Astrocyte (in vitro differentiated cells and primary cell): ENCODE measurements around the gene OSER1. TPM values are rescaled to one million over a fixed set of nuclear protein-coding genes. Genes with fewer than 3 reads are reported as not detected.
A peak's percentile ranks its signal among the peaks of the same experiment; 100 is the strongest.

Experiments
- DNase-seq: peaks from one replicate; pipeline ENCODE4 v3.0.0-alpha.2; 2010; ENCODE audit warnings: low read depth
- FAIRE-seq: peaks from 2 replicates; lab custom pipeline; 2011; peaks lifted over from hg19 to GRCh38; lab: Jason Lieb, UNC
- H2AFZ ChIP-seq: 2 replicates; pipeline ENCODE4 v1.6.0; 2012; ENCODE audit warnings: low read depth, low read length, inconsistent platforms
- H3K27ac ChIP-seq: 2 replicates; pipeline ENCODE4 v1.5.1; 2011; ENCODE audit warnings: low read depth, low read length, inconsistent platforms
- H3K27me3 ChIP-seq: 2 replicates; pipeline ENCODE4 v1.6.0; 2011; ENCODE audit warnings: low read length, inconsistent platforms; ENCODE audit not compliant: insufficient read depth
- H3K36me3 ChIP-seq: 2 replicates; pipeline ENCODE4 v1.5.1; 2011; ENCODE audit warnings: low read length, inconsistent platforms; ENCODE audit not compliant: insufficient read depth
- H3K4me1 ChIP-seq: 2 replicates; pipeline ENCODE4 v1.5.1; 2011; ENCODE audit warnings: low read length, inconsistent platforms; ENCODE audit not compliant: insufficient read depth
- H3K4me2 ChIP-seq: 2 replicates; pipeline ENCODE4 v1.6.0; 2012; ENCODE audit warnings: low read length, inconsistent platforms
- H3K4me3 ChIP-seq: 2 replicates; pipeline ENCODE4 v1.5.1; 2011; ENCODE audit warnings: low read depth, mild to moderate bottlenecking, low read length, inconsistent platforms; ENCODE audit not compliant: insufficient read depth
- H3K79me2 ChIP-seq: 2 replicates; pipeline ENCODE4 v1.6.0; 2012; ENCODE audit warnings: mild to moderate bottlenecking, low read length, inconsistent platforms; ENCODE audit not compliant: insufficient read depth
- H3K9ac ChIP-seq: 2 replicates; pipeline ENCODE4 v1.6.0; 2012; ENCODE audit warnings: mild to moderate bottlenecking, low read length, inconsistent platforms
- H3K9me3 ChIP-seq: 2 replicates; pipeline ENCODE4 v1.5.1; 2012; ENCODE audit warnings: low read depth, mild to moderate bottlenecking, low read length, inconsistent platforms; ENCODE audit not compliant: insufficient read depth
- H4K20me1 ChIP-seq: 2 replicates; pipeline ENCODE4 v1.6.0; 2012; ENCODE audit warnings: low read length, inconsistent platforms; ENCODE audit not compliant: insufficient read depth
- H3K27ac Mint-ChIP-seq: one replicate; pipeline ENCODE4 v1.8.0; 2021; ENCODE audit warnings: mild to moderate bottlenecking, mixed read lengths; ENCODE audit not compliant: unreplicated experiment
- H3K27me3 Mint-ChIP-seq: one replicate; pipeline ENCODE4 v1.8.0; 2021; ENCODE audit warnings: low read depth, mixed read lengths; ENCODE audit not compliant: unreplicated experiment
- H3K36me3 Mint-ChIP-seq: one replicate; pipeline ENCODE4 v1.8.0; 2021; ENCODE audit warnings: low read depth, mixed read lengths; ENCODE audit not compliant: unreplicated experiment
- H3K4me1 Mint-ChIP-seq: one replicate; pipeline ENCODE4 v1.8.0; 2021; ENCODE audit warnings: low read depth, mixed read lengths; ENCODE audit not compliant: unreplicated experiment
- H3K4me3 Mint-ChIP-seq: one replicate; pipeline ENCODE4 v1.8.0; 2021; ENCODE audit warnings: mild to moderate bottlenecking, moderate library complexity, mixed read lengths; ENCODE audit not compliant: unreplicated experiment
- H3K9me3 Mint-ChIP-seq: one replicate; pipeline ENCODE4 v1.8.0; 2021; ENCODE audit warnings: mild to moderate bottlenecking, mixed read lengths; ENCODE audit not compliant: unreplicated experiment
- CTCF ChIP-seq: IDR thresholded peaks from 2 replicates; pipeline ENCODE4 v1.5.1; 2011; ENCODE audit warnings: low read depth, mild to moderate bottlenecking, inconsistent platforms, low read length, moderate library complexity; ENCODE audit not compliant: insufficient read depth
- EZH2 ChIP-seq: IDR thresholded peaks from 2 replicates; pipeline ENCODE4 v1.6.1; 2012; ENCODE audit warnings: mild to moderate bottlenecking, low read length, inconsistent platforms; ENCODE audit not compliant: insufficient read depth
- total RNA-seq: library from RNA; stranded (reverse); gene quantifications from 2 replicates; pipeline ENCODE4 v1.2.1, GENCODE V29; 2021

Gene OSER1
- total RNA-seq, 1 donor from 2014 or later = 30.9 TPM

- no peaks in the 10 kb centered on the region for H3K27me3 Mint-ChIP-seq
- H3K4me1 ChIP-seq = peaks cover 20% of the 10 kb centered on the region
- peak overlapping the region; percentile 98 for H3K27ac Mint-ChIP-seq
- H4K20me1 ChIP-seq = peaks cover 32% of the 10 kb centered on the region
- peak overlapping the region; percentile 88 for H3K9ac ChIP-seq
- peak overlapping the region; percentile 80 for H2AFZ ChIP-seq
- no peak for FAIRE-seq
- peak overlapping the region; percentile 94 for H3K4me2 ChIP-seq
- peak overlapping the region; percentile 82 for H3K27ac ChIP-seq
- H3K4me3 Mint-ChIP-seq = peak overlapping the region; percentile 91
- H3K9me3 ChIP-seq = no peaks in the 10 kb centered on the region
- peaks cover 41% of the 10 kb centered on the region for H3K79me2 ChIP-seq
- peak overlapping the region; percentile 88 for H3K4me3 ChIP-seq
- no peaks in the 10 kb centered on the region for H3K36me3 Mint-ChIP-seq
- no peaks in the 10 kb centered on the region for H3K9me3 Mint-ChIP-seq
- no peaks in the 10 kb centered on the region for H3K27me3 ChIP-seq
- no peak for TF ChIP-seq EZH2
- no peak for TF ChIP-seq CTCF
- DNase-seq = no peak
- H3K4me1 Mint-ChIP-seq = peaks cover 23% of the 10 kb centered on the region
- peaks cover under 1% of the 10 kb centered on the region for H3K36me3 ChIP-seq
Measured at GRCh38 chr20:44211177-44212039, 837 bp upstream of the OSER1 start.

GRCh38 chr20:44209686-44210405, 725 bp downstream of the OSER1 start:
- no peaks in the 10 kb centered on the region for H3K9me3 Mint-ChIP-seq
- peak overlapping the region; percentile 86 for H3K4me2 ChIP-seq
- peaks cover 24% of the 10 kb centered on the region for H3K4me1 Mint-ChIP-seq
- peak overlapping the region; percentile 88 for H3K27ac Mint-ChIP-seq
- peaks cover 6% of the 10 kb centered on the region for H3K36me3 ChIP-seq
- FAIRE-seq (no peak), DNase-seq (peak; percentile 28)
- H3K27ac ChIP-seq = peak overlapping the region; percentile 92
- peaks cover 32% of the 10 kb centered on the region for H4K20me1 ChIP-seq
- H3K4me3 Mint-ChIP-seq = peak overlapping the region; percentile 91
- H3K4me3 ChIP-seq = peak overlapping the region; percentile 88
- peak overlapping the region; percentile 97 for H3K9ac ChIP-seq
- H2AFZ ChIP-seq = peak overlapping the region; percentile 62
- no peak for TF ChIP-seq EZH2
- no peak for TF ChIP-seq CTCF
- H3K9me3 ChIP-seq = no peaks in the 10 kb centered on the region
- no peaks in the 10 kb centered on the region for H3K36me3 Mint-ChIP-seq
- H3K27me3 Mint-ChIP-seq = no peaks in the 10 kb centered on the region
- H3K79me2 ChIP-seq = peaks cover 56% of the 10 kb centered on the region
- H3K4me1 ChIP-seq = peaks cover 22% of the 10 kb centered on the region
- no peaks in the 10 kb centered on the region for H3K27me3 ChIP-seq
